ENCODE data around the gene UMODL1. TPM values are rescaled to one million over a fixed set of nuclear protein-coding genes. Genes with fewer than 3 reads are reported as not detected.

Gene UMODL1
- total and polyA plus RNA-seq, 2 experiments from 2014 or later, result 0.15 to 0.47 TPM

GRCh38 chr21:42043961-42044360 lies 27.2 kb upstream of the UMODL1 start:
- Histone ChIP-seq H2AFZ (no peak overlapping the region), H3K9me2 (replicated peaks; ENCODE audit: insufficient read depth) (no peaks in the 10 kb centered on the region), H3K4me2 (no peak overlapping the region), H3K79me2 (no peaks in the 10 kb centered on the region), H3K4me1 (ENCODE audit: insufficient read depth) (peaks cover 13% of the 10 kb centered on the region), H3K4me3 (no peak overlapping the region), H3K27me3 (no peaks in the 10 kb centered on the region), H3K27ac (no peak overlapping the region), H4K20me1 (ENCODE audit: insufficient read depth, poor library complexity, severe bottlenecking) (no peaks in the 10 kb centered on the region), H3K36me3 (replicated peaks; ENCODE audit: insufficient read depth, low read depth) (no peaks in the 10 kb centered on the region), H3K9me3 (ENCODE audit: low read depth) (no peaks in the 10 kb centered on the region)
- 95% methylated on average over 17 of the region's 17 CpGs for WGBS (ENCODE audit: low lambda C conversion rate, missing lambda C conversion rate)
- DNase-seq (ENCODE audit: low spot score), result no peak
- TF ChIP-seq CTCF (IDR thresholded peaks at IDR 0.05; ENCODE audit: poor library complexity) (no peak), EZH2 (IDR thresholded peaks at IDR 0.05; ENCODE audit: borderline replicate concordance) (no peak), EZH2phosphoT487 (IDR thresholded peaks at IDR 0.05; ENCODE audit: low read depth, severe bottlenecking, unreplicated experiment) (no peak)

GRCh38 chr21:42044871-42045495 lies 26.1 kb upstream of the UMODL1 start:
- no peaks in the 10 kb centered on the region for H4K20me1 ChIP-seq (ENCODE audit: insufficient read depth, poor library complexity, severe bottlenecking)
- H3K27ac ChIP-seq, result no peak overlapping the region
- TF ChIP-seq EZH2phosphoT487 (IDR thresholded peaks at IDR 0.05; ENCODE audit: low read depth, severe bottlenecking, unreplicated experiment) (no peak), CTCF (IDR thresholded peaks at IDR 0.05; ENCODE audit: poor library complexity) (no peak), EZH2 (IDR thresholded peaks at IDR 0.05; ENCODE audit: borderline replicate concordance) (no peak)
- H3K27me3 ChIP-seq, result no peaks in the 10 kb centered on the region
- WGBS (ENCODE audit: low lambda C conversion rate, missing lambda C conversion rate), result 85% methylated on average over 7 of the region's 7 CpGs
- no peak for DNase-seq (ENCODE audit: low spot score)
- no peaks in the 10 kb centered on the region for H3K79me2 ChIP-seq
- H2AFZ ChIP-seq, result no peak overlapping the region
- no peaks in the 10 kb centered on the region for H3K36me3 ChIP-seq (replicated peaks; ENCODE audit: insufficient read depth, low read depth)
- no peak overlapping the region for H3K4me3 ChIP-seq
- no peaks in the 10 kb centered on the region for H3K9me2 ChIP-seq (replicated peaks; ENCODE audit: insufficient read depth)
- H3K9me3 ChIP-seq (ENCODE audit: low read depth), result no peaks in the 10 kb centered on the region
- peaks cover 4% of the 10 kb centered on the region for H3K4me1 ChIP-seq (ENCODE audit: insufficient read depth)
- no peak overlapping the region for H3K4me2 ChIP-seq

- Histone ChIP-seq H4K20me1 (ENCODE audit: insufficient read depth, poor library complexity, severe bottlenecking) (no peaks in the 10 kb centered on the region), H3K4me1 (ENCODE audit: insufficient read depth) (no peaks in the 10 kb centered on the region), H3K9me3 (ENCODE audit: low read depth) (no peaks in the 10 kb centered on the region), H3K4me3 (no peak overlapping the region), H3K79me2 (no peaks in the 10 kb centered on the region), H3K36me3 (replicated peaks; ENCODE audit: insufficient read depth, low read depth) (no peaks in the 10 kb centered on the region), H3K9me2 (replicated peaks; ENCODE audit: insufficient read depth) (no peaks in the 10 kb centered on the region), H3K4me2 (no peak overlapping the region), H3K27ac (no peak overlapping the region), H3K27me3 (no peaks in the 10 kb centered on the region), H2AFZ (no peak overlapping the region)
- 83% methylated on average over 19 of the region's 19 CpGs for WGBS (ENCODE audit: low lambda C conversion rate, missing lambda C conversion rate)
- DNase-seq (ENCODE audit: low spot score), result no peak
- TF ChIP-seq EZH2phosphoT487 (IDR thresholded peaks at IDR 0.05; ENCODE audit: low read depth, severe bottlenecking, unreplicated experiment) (no peak), EZH2 (IDR thresholded peaks at IDR 0.05; ENCODE audit: borderline replicate concordance) (no peak), CTCF (IDR thresholded peaks at IDR 0.05; ENCODE audit: poor library complexity) (no peak)
Observed at GRCh38 chr21:42047821-42048613, 23.1 kb upstream of the UMODL1 start.
